Mesenteric fat pad (tissue), 1 donor: Measurements from ENCODE around the gene KRTAP10-1. TPM values are rescaled to one million over a fixed set of nuclear protein-coding genes. Genes with fewer than 3 reads are reported as not detected.

ENCODE experiments used
- DNase-seq: peaks from one replicate; pipeline ENCODE4 v3.0.0-alpha.2; 2020; ENCODE audit warnings: low spot score
- total RNA-seq: library from RNA; stranded (reverse); fragmentation: NEBNext Ultra II Directional; extraction: Animal tissue kit (Norgen Biotek cat#: 25700); gene quantifications from one replicate; pipeline ENCODE4 v1.2.1, GENCODE V29; 2021
- donor health status: DM: yes; HTN: yes; CAD: no.

KRTAP10-1 gene
- total RNA-seq, 1 donor from 2014 or later: not detected

GRCh38 chr21:44519346-44520325 is 20.4 kb downstream of the KRTAP10-1 start:
- no peak for DNase-seq

GRCh38 chr21:44518686-44519085 is 21.3 kb downstream of the KRTAP10-1 start:
- no peak for DNase-seq

GRCh38 chr21:44517175-44517899 is 22.7 kb downstream of the KRTAP10-1 start:
- DNase-seq: no peak

- no peak for DNase-seq
Measured at GRCh38 chr21:44516828-44517174, 23.2 kb downstream of the KRTAP10-1 start.

- DNase-seq: no peak
Measured at GRCh38 chr21:44516342-44516741, 23.7 kb downstream of the KRTAP10-1 start.

GRCh38 chr21:44515359-44516165 is 24.4 kb downstream of the KRTAP10-1 start:
- no peak for DNase-seq

- DNase-seq: no peak
Measured at GRCh38 chr21:44514746-44515358, 25.1 kb downstream of the KRTAP10-1 start.

GRCh38 chr21:44514218-44514520 is 25.8 kb downstream of the KRTAP10-1 start:
- DNase-seq: no peak

GRCh38 chr21:44513389-44514217 is 26.4 kb downstream of the KRTAP10-1 start:
- DNase-seq: no peak

GRCh38 chr21:44512496-44513388 is 27.3 kb downstream of the KRTAP10-1 start:
- DNase-seq: no peak

GRCh38 chr21:44511938-44512275 is 28.1 kb downstream of the KRTAP10-1 start:
- no peak for DNase-seq

- DNase-seq: no peak
Measured at GRCh38 chr21:44511219-44511937, 28.6 kb downstream of the KRTAP10-1 start.

- no peak for DNase-seq
Measured at GRCh38 chr21:44510508-44511218, 29.3 kb downstream of the KRTAP10-1 start.

GRCh38 chr21:44510109-44510507 is 29.9 kb downstream of the KRTAP10-1 start:
- no peak for DNase-seq

- DNase-seq: no peak
Measured at GRCh38 chr21:44509539-44509938, 30.5 kb downstream of the KRTAP10-1 start.

- DNase-seq: no peak
Measured at GRCh38 chr21:44508711-44509445, 31.1 kb downstream of the KRTAP10-1 start.

- DNase-seq: no peak
Measured at GRCh38 chr21:44508426-44508710, 31.6 kb downstream of the KRTAP10-1 start.
